MCF 10A (cell line): Measurements from ENCODE around the gene TMEM91. TPM values are rescaled to one million over a fixed set of nuclear protein-coding genes. Genes with fewer than 3 reads are reported as not detected.

Experiments used
- BruUV-seq: library from RNA; stranded (reverse); fragments of 400-500 nt; replicated peaks from 2 replicates; lab custom pipeline; 2021; lab: Mats Ljungman, UMichigan
- CTCF ChIA-PET: fragments of 300-600 bp; sonication (Branson Sonifier 250); formaldehyde crosslinking; extraction: SDS; loops from one replicate; lab custom pipeline; 2021; ENCODE audit warnings: antibody characterized with exemption, inconsistent platforms; lab: Yijun Ruan, JAX
- POLR2A ChIA-PET: fragments of 300-600, 350-650 bp; sonication (Branson Sonifier 250); formaldehyde crosslinking; extraction: SDS; loops from one replicate; lab custom pipeline; 2020; ENCODE audit warnings: antibody characterized with exemption, inconsistent platforms; lab: Yijun Ruan, JAX
- DNase-seq: peaks from one replicate; pipeline ENCODE4 v3.0.0-alpha.2; 2018; ENCODE audit not compliant: unreplicated experiment
- H3K27ac Mint-ChIP-seq: one replicate; pipeline ENCODE4 v1.8.0; 2022; ENCODE audit warnings: mild to moderate bottlenecking, low read depth, mixed read lengths; ENCODE audit not compliant: unreplicated experiment
- H3K27me3 Mint-ChIP-seq: one replicate; pipeline ENCODE4 v1.8.0; 2022; ENCODE audit warnings: mixed read lengths; ENCODE audit not compliant: insufficient read depth, unreplicated experiment
- H3K36me3 Mint-ChIP-seq: one replicate; pipeline ENCODE4 v1.8.0; 2022; ENCODE audit warnings: mild to moderate bottlenecking, moderate library complexity, mixed read lengths; ENCODE audit not compliant: insufficient read depth, unreplicated experiment
- H3K4me1 Mint-ChIP-seq: one replicate; pipeline ENCODE4 v1.8.0; 2022; ENCODE audit warnings: mixed read lengths; ENCODE audit not compliant: insufficient read depth, unreplicated experiment
- H3K4me3 Mint-ChIP-seq: one replicate; pipeline ENCODE4 v1.8.0; 2022; ENCODE audit warnings: mild to moderate bottlenecking, moderate library complexity, mixed read lengths; ENCODE audit not compliant: unreplicated experiment
- H3K9me3 Mint-ChIP-seq: one replicate; pipeline ENCODE4 v1.8.0; 2022; ENCODE audit warnings: mixed read lengths; ENCODE audit not compliant: unreplicated experiment
- CTCF ChIP-seq: fragments of 200-600 bp; IDR thresholded peaks from one replicate; pipeline ENCODE4 v1.8.0; 2022; ENCODE audit warnings: antibody characterized with exemption, mild to moderate bottlenecking; ENCODE audit not compliant: unreplicated experiment
- intact Hi-C: fragments of 100-400 bp; cut with micrococcal nuclease; formaldehyde crosslinking; loops from 2 replicates; pipeline ENCODE4 v1.14.1; 2022
- total RNA-seq: library from RNA; stranded (reverse); gene quantifications from 2 replicates; pipeline ENCODE4 v1.2.3, GENCODE V29; 2022

TMEM91 gene
- total RNA-seq, 1 experiment from 2014 or later: 6.1 TPM

DNA sequence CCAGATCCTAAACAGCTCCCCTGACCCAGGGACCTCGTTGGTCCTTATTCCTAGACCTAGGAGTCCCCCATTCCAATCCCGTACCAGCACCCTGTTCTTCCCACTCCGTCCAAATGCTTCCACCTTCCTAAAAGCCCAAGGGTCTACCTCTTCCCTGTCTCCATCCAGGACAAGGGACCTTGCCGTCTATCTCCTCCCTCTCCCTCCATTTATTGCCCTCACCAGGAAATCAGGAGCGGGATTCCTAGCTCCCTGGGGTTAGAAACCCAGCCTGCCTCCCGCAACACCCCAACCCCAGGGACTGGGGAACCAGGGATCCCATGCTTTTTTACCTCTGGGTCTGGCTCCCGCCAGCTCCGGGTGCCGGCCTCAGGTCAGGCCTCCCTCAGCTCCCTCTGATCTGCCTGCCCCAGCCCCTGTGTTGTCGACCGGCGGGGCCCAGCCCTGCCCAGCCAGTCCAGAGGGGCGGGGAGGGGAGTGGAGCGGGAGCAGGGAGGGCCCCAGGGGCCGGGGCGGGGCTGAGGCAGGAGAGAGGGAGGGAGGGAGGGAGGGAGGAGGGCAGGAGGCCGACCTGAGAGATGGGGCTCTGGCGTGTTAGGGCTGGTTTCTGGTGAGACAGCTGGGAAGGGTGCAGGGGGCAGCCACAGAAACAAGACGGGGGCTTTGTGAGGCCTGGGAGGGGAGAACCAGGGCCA, 50.8 kb downstream of the TMEM91 start, which contains the start of gene B3GNT8:
TSS of gene B3GNT8 (minus strand) at position 423 of the 695 bp plus-strand sequence. CDS start 596 bp downstream, outside the sequence.
- POLR2A ChIA-PET: interaction anchor here (0.9 to 2.0 kb wide), 2 partner anchors 10 to 12 kb away, joined by 3 to 6 read pairs; partner anchors contain the start of gene DMAC2
- CTCF ChIA-PET: no interaction called here
- peaks cover 31% of the 10 kb centered on the region for H3K36me3 Mint-ChIP-seq
- no peaks in the 10 kb centered on the region for H3K9me3 Mint-ChIP-seq
- H3K4me1 Mint-ChIP-seq: peaks cover 8% of the 10 kb centered on the region
- H3K27ac Mint-ChIP-seq: peak within 1 kb of the TSS; percentile 29
- no peaks in the 10 kb centered on the region for H3K27me3 Mint-ChIP-seq
- peak; percentile 47 for DNase-seq
- intact Hi-C loops: no loop called here
- TF ChIP-seq CTCF: no peak
- no TSS peak for BruUV-seq
- no peak within 1 kb of the TSS for H3K4me3 Mint-ChIP-seq

DNA sequence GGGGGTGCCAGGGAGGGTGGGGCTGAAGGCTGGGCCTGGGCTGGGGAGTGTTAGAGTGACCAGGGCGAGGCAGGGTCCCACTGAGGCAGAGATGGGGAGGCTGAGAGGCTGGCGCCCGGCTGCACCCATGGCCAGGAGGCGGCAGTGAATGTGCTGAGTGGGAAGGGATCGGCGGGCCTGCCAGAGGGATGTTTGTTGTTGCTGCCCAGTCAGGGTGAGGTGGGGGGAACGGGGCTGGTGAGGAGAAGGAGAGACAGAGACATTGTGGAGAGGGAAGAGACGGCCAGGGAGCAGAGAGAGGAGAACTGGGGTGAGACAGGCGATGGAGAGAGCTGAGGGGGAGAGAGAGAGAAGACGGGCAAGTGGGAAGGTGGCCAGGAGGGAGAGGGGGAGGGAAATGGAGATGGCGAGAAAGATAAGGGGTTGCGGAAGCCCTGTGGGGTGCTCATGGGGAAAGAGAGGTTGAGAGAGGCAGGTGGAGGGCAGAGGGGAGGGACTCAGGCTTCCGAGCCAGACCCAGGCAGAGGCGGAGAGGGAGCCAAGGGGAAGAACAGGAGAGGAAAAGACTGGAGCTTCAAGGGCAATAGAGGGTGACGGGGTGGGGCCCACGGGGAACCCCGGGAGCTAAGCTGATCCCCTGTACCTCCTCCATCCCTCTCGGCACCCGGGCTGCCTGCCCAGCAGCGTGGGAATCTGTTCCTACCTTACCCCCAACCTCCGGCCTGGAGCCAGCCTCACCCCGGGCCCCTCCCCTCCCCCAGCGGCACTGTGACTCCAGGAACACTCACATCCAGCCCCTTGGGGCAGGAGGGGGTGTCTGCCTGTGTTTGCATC, 51.5 kb downstream of the TMEM91 start:
- Mint-ChIP-seq H3K36me3 (peaks cover 38% of the 10 kb centered on the region), H3K27ac (no peak overlapping the region), H3K27me3 (no peaks in the 10 kb centered on the region), H3K9me3 (no peaks in the 10 kb centered on the region), H3K4me3 (no peak overlapping the region), H3K4me1 (peaks cover 8% of the 10 kb centered on the region)
- no peak for DNase-seq
- ChIA-PET CTCF (interaction anchor here (1.0 to 2.0 kb wide), 2 partner anchors 8 to 19 kb away, joined by 3 to 6 read pairs; no protein-coding TSS in a partner anchor), POLR2A (interaction anchor here (0.5 to 2.0 kb wide), 3 partner anchors 11 to 162 kb away, joined by 3 to 9 read pairs (median 6); partner anchors contain the start of gene DMAC2)
- TF ChIP-seq CTCF: no peak
- intact Hi-C loops: no loop called here
- no TSS peak for BruUV-seq

DNA sequence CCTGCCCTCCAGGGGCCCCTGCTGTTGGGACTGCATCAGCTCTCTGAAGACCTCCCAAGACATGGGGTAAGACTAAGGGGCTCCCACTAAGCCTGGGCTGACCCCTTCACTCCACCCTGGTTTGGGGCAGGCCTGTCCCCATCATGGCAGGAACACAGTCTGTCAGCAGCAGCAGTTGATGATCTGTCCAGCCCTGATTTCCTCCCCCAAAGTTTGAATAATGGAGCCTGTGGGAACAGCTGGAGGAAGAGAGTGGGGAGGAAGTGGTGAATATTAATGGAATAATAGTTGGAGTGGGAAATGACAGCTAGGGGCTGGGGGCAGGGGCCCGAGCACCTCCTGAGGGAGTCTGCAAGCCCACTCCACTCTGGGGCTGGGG, 52.1 kb downstream of the TMEM91 start:
- Mint-ChIP-seq H3K36me3 (peaks cover 34% of the 10 kb centered on the region), H3K27me3 (no peaks in the 10 kb centered on the region), H3K27ac (no peak overlapping the region), H3K4me1 (peaks cover 8% of the 10 kb centered on the region), H3K4me3 (no peak overlapping the region), H3K9me3 (no peaks in the 10 kb centered on the region)
- no TSS peak for BruUV-seq
- CTCF ChIA-PET: interaction anchor here (1.0 to 2.0 kb wide), 2 partner anchors 8 to 20 kb away, joined by 3 to 6 read pairs; no protein-coding TSS in a partner anchor
- TF ChIP-seq CTCF: no peak
- intact Hi-C loops: no loop called here
- POLR2A ChIA-PET: interaction anchor here (0.5 to 1.8 kb wide), 2 partner anchors 11 to 162 kb away, joined by 3 to 9 read pairs; no protein-coding TSS in a partner anchor
- DNase-seq: no peak
